GM23338 (cell line): ENCODE measurements around the gene RUNDC3A. TPM values are rescaled to one million over a fixed set of nuclear protein-coding genes. Genes with fewer than 3 reads are reported as not detected.

ENCODE experiments used
- ATAC-seq: fragments of 200-7000 bp; cut with Tn5 transposase; 3 replicates; pipeline ENCODE4 v1.9.1; 2020
- DNase-seq: peaks from one replicate; pipeline ENCODE4 v3.0.0-alpha.2; 2015; ENCODE audit warnings: low spot score
- H2AFZ ChIP-seq: fragments of 200-600 bp; sonication (generic); 2 replicates; pipeline ENCODE4 v1.8.0; 2016; ENCODE audit warnings: antibody characterized with exemption, mild to moderate bottlenecking, moderate library complexity
- H3F3A ChIP-seq: fragments of 200-600 bp; sonication (generic); replicated peaks from 2 replicates; pipeline ENCODE4 v1.8.0; 2017; ENCODE audit warnings: antibody characterized with exemption, mixed run types, low read depth
- H3K27ac ChIP-seq: fragments of 200-600 bp; sonication (generic); 2 replicates; pipeline ENCODE4 v1.6.1; 2016; ENCODE audit warnings: low read depth
- H3K27me3 ChIP-seq: fragments of 200-600 bp; sonication (generic); 2 replicates; pipeline ENCODE4 v1.8.0; 2016; ENCODE audit warnings: mild to moderate bottlenecking, mixed run types, moderate library complexity; ENCODE audit not compliant: insufficient read depth
- H3K36me3 ChIP-seq: fragments of 200-600 bp; sonication (generic); 2 replicates; pipeline ENCODE4 v1.8.0; 2016; ENCODE audit warnings: mild to moderate bottlenecking; ENCODE audit not compliant: insufficient read depth
- H3K4me1 ChIP-seq: fragments of 200-600 bp; sonication (generic); 2 replicates; pipeline ENCODE4 v1.8.0; 2016; ENCODE audit warnings: mild to moderate bottlenecking, moderate library complexity; ENCODE audit not compliant: insufficient read depth
- H3K4me2 ChIP-seq: fragments of 200-600 bp; sonication (generic); 2 replicates; pipeline ENCODE4 v1.7.1; 2017; ENCODE audit warnings: mixed run types
- H3K4me3 ChIP-seq: fragments of 200-600 bp; sonication (generic); 2 replicates; pipeline ENCODE4 v1.6.1; 2016; ENCODE audit warnings: mixed run types
- H3K79me2 ChIP-seq: fragments of 200-600 bp; sonication (generic); replicated peaks from 2 replicates; pipeline ENCODE4 v1.8.0; 2017; ENCODE audit warnings: mild to moderate bottlenecking; ENCODE audit not compliant: insufficient read depth
- H3K9me2 ChIP-seq: fragments of 200-600 bp; sonication (generic); 2 replicates; pipeline ENCODE4 v1.8.0; 2017; ENCODE audit not compliant: insufficient read depth
- H4K20me1 ChIP-seq: fragments of 200-600 bp; sonication (generic); replicated peaks from 2 replicates; pipeline ENCODE4 v1.8.0; 2017; ENCODE audit warnings: mild to moderate bottlenecking; ENCODE audit not compliant: insufficient read depth
- H3K27ac Mint-ChIP-seq: 2 replicates; pipeline ENCODE4 v1.8.0; 2020; ENCODE audit warnings: inconsistent platforms, mild to moderate bottlenecking, moderate library complexity, mixed read lengths
- H3K27me3 Mint-ChIP-seq: 3 replicates; pipeline ENCODE4 v1.8.0; 2022; ENCODE audit warnings: low read depth, mild to moderate bottlenecking, moderate library complexity, mixed read lengths, inconsistent platforms; ENCODE audit not compliant: insufficient read depth, poor library complexity
- H3K36me3 Mint-ChIP-seq: 3 replicates; pipeline ENCODE4 v1.8.0; 2021; ENCODE audit warnings: low read depth, mild to moderate bottlenecking, inconsistent platforms, moderate library complexity, mixed read lengths
- H3K4me1 Mint-ChIP-seq: 3 replicates; pipeline ENCODE4 v1.8.0; 2020; ENCODE audit warnings: mild to moderate bottlenecking, inconsistent platforms, mixed read lengths
- H3K4me3 Mint-ChIP-seq: 3 replicates; pipeline ENCODE4 v1.8.0; 2021; ENCODE audit warnings: moderate library complexity, mild to moderate bottlenecking, inconsistent platforms, mixed read lengths
- H3K9me3 Mint-ChIP-seq: 3 replicates; pipeline ENCODE4 v1.8.0; 2020; ENCODE audit warnings: moderate library complexity, mild to moderate bottlenecking, inconsistent platforms, mixed read lengths
- EZH2 ChIP-seq: fragments of 200-600 bp; sonication (generic); IDR thresholded peaks from one replicate; pipeline ENCODE4 v1.8.0; 2017; ENCODE audit warnings: antibody characterized with exemption, mild to moderate bottlenecking, low read depth; ENCODE audit not compliant: unreplicated experiment
- JUNB ChIP-seq: IDR thresholded peaks from one replicate; pipeline ENCODE4 v1.6.1; 2016; ENCODE audit warnings: antibody characterized with exemption; ENCODE audit not compliant: unreplicated experiment
- POLR2AphosphoS5 ChIP-seq: IDR thresholded peaks from 2 replicates; pipeline ENCODE4 v1.6.1; 2016; ENCODE audit warnings: antibody characterized with exemption, low read depth
- STAT1 ChIP-seq: IDR thresholded peaks from one replicate; pipeline ENCODE4 v1.6.1; 2016; ENCODE audit warnings: antibody characterized with exemption; ENCODE audit not compliant: unreplicated experiment
- polyA plus RNA-seq: library from polyadenylated mRNA; unstranded; fragments of >200 nt; fragmentation: Nextera tagmentation; extraction: Ambion mirVana; gene quantifications from 2 replicates; pipeline ENCODE4 v1.2.1, GENCODE V29; 2016
- total RNA-seq: library from RNA; depleted of rRNA; stranded (reverse); fragments of >200 nt; shearing (Covaris generic); gene quantifications from 2 replicates; pipeline ENCODE4 v1.2.3, GENCODE V29; 2014
- TF ChIP-seq, protein P1 (sequence below): IDR thresholded peaks from one replicate; pipeline ENCODE4 v1.6.1; 2018; ENCODE audit warnings: antibody characterized with exemption; ENCODE audit not compliant: unreplicated experiment
- TF ChIP-seq, protein P2 (sequence below): fragments of 250-450 bp; sonication (Bioruptor Pico); IDR thresholded peaks from 2 replicates; pipeline ENCODE4 v1.5.0; 2020; ENCODE audit warnings: mild to moderate bottlenecking, moderate library complexity
- TF ChIP-seq, protein P3 (sequence below), 2 experiments: fragments of 200-600 bp in 1 of 2; sonication (generic) in 1 of 2; conservative IDR thresholded peaks; 2 replicates each; pipeline versions ENCODE4 v1.5.1 to v1.6.1; 2016 to 2017; ENCODE audit warnings: antibody characterized with exemption in 2 of 2, low read depth in 2 of 2, mild to moderate bottlenecking in 2 of 2, moderate library complexity in 1 of 2
- TF ChIP-seq, protein P4 (sequence below): IDR thresholded peaks from 2 replicates; pipeline ENCODE4 v1.6.1; 2016; ENCODE audit warnings: antibody characterized with exemption

Gene RUNDC3A
- total and polyA plus RNA-seq, 2 experiments from 2014 or later, result 3.7 to 5.5 TPM

DNA sequence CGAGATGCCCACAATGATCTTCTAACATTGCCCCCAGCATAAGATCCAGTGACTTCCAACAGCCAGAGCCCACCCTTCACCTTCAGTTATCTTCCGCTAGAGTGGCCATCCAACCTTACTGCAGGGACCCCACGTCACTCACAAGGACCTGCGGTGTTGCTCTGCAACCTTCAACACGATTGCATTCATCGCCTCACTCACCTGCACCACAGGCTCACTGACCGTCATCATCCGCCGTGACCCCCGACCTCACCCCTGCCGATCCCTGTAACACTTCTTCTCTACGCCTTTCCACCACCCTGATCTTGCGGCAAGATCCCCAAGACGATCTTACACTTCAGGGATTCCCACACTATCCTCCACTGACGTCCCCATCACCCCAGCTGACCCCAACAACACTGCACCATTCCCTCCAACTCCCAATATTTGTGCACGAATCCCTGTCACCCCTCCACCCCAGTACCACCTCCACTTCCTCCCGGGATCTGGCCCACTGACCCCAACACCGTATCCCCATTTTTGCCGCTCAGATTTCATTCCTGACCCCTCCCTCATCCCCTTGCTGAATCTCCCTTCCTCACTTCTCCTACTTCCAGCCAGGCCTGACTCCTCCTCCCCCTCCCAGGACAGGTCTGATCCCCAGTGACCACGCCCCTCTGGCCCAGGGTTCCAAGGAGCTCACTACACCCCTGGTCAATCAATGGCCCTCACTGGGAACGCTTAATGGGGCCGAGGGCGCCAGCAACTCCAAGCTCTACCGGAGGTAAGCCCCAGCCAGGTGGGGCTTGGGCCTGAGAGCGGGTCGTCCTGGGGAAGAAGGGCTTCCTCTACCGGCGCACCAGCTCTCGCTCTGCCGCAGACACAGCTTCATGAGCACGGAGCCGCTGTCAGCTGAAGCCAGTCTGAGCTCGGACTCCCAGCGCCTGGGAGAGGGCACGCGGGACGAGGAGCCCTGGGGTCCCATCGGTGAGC is 7.6 kb downstream of the RUNDC3A start:
- Mint-ChIP-seq H3K4me1 (peaks cover 37% of the 10 kb centered on the region), H3K36me3 (peaks cover 18% of the 10 kb centered on the region), H3K4me3 (peak overlapping the region; percentile 72), H3K9me3 (no peaks in the 10 kb centered on the region), H3K27me3 (peaks cover 48% of the 10 kb centered on the region), H3K27ac (no peak overlapping the region; the same call in 1 of the 2 replicates)
- Histone ChIP-seq H3K36me3 (no peaks in the 10 kb centered on the region), H3K79me2 (no peaks in the 10 kb centered on the region), H4K20me1 (no peaks in the 10 kb centered on the region), H3F3A (0 out of 2 replicates have a peak, but pooled peaks cover 4% of the 10 kb centered on the region), H3K4me1 (peaks cover 6% of the 10 kb centered on the region; the same call in 1 of the 2 replicates), H3K27ac (no peak overlapping the region), H3K9me2 (no peaks in the 10 kb centered on the region), H3K4me2 (peak overlapping the region; percentile 97), H2AFZ (peak overlapping the region; percentile 90), H3K4me3 (peak overlapping the region; percentile 58), H3K27me3 (peaks cover 32% of the 10 kb centered on the region)
- ATAC-seq, result peak; percentile 87
- peak; percentile 98 for DNase-seq
- TF ChIP-seq POLR2AphosphoS5 (peak; percentile 68), JUNB (no peak), EZH2 (no peak), STAT1 (no peak)
- TF ChIP-seq, protein P1, sequence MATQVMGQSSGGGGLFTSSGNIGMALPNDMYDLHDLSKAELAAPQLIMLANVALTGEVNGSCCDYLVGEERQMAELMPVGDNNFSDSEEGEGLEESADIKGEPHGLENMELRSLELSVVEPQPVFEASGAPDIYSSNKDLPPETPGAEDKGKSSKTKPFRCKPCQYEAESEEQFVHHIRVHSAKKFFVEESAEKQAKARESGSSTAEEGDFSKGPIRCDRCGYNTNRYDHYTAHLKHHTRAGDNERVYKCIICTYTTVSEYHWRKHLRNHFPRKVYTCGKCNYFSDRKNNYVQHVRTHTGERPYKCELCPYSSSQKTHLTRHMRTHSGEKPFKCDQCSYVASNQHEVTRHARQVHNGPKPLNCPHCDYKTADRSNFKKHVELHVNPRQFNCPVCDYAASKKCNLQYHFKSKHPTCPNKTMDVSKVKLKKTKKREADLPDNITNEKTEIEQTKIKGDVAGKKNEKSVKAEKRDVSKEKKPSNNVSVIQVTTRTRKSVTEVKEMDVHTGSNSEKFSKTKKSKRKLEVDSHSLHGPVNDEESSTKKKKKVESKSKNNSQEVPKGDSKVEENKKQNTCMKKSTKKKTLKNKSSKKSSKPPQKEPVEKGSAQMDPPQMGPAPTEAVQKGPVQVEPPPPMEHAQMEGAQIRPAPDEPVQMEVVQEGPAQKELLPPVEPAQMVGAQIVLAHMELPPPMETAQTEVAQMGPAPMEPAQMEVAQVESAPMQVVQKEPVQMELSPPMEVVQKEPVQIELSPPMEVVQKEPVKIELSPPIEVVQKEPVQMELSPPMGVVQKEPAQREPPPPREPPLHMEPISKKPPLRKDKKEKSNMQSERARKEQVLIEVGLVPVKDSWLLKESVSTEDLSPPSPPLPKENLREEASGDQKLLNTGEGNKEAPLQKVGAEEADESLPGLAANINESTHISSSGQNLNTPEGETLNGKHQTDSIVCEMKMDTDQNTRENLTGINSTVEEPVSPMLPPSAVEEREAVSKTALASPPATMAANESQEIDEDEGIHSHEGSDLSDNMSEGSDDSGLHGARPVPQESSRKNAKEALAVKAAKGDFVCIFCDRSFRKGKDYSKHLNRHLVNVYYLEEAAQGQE, result peak; percentile 21
- TF ChIP-seq, protein P2, sequence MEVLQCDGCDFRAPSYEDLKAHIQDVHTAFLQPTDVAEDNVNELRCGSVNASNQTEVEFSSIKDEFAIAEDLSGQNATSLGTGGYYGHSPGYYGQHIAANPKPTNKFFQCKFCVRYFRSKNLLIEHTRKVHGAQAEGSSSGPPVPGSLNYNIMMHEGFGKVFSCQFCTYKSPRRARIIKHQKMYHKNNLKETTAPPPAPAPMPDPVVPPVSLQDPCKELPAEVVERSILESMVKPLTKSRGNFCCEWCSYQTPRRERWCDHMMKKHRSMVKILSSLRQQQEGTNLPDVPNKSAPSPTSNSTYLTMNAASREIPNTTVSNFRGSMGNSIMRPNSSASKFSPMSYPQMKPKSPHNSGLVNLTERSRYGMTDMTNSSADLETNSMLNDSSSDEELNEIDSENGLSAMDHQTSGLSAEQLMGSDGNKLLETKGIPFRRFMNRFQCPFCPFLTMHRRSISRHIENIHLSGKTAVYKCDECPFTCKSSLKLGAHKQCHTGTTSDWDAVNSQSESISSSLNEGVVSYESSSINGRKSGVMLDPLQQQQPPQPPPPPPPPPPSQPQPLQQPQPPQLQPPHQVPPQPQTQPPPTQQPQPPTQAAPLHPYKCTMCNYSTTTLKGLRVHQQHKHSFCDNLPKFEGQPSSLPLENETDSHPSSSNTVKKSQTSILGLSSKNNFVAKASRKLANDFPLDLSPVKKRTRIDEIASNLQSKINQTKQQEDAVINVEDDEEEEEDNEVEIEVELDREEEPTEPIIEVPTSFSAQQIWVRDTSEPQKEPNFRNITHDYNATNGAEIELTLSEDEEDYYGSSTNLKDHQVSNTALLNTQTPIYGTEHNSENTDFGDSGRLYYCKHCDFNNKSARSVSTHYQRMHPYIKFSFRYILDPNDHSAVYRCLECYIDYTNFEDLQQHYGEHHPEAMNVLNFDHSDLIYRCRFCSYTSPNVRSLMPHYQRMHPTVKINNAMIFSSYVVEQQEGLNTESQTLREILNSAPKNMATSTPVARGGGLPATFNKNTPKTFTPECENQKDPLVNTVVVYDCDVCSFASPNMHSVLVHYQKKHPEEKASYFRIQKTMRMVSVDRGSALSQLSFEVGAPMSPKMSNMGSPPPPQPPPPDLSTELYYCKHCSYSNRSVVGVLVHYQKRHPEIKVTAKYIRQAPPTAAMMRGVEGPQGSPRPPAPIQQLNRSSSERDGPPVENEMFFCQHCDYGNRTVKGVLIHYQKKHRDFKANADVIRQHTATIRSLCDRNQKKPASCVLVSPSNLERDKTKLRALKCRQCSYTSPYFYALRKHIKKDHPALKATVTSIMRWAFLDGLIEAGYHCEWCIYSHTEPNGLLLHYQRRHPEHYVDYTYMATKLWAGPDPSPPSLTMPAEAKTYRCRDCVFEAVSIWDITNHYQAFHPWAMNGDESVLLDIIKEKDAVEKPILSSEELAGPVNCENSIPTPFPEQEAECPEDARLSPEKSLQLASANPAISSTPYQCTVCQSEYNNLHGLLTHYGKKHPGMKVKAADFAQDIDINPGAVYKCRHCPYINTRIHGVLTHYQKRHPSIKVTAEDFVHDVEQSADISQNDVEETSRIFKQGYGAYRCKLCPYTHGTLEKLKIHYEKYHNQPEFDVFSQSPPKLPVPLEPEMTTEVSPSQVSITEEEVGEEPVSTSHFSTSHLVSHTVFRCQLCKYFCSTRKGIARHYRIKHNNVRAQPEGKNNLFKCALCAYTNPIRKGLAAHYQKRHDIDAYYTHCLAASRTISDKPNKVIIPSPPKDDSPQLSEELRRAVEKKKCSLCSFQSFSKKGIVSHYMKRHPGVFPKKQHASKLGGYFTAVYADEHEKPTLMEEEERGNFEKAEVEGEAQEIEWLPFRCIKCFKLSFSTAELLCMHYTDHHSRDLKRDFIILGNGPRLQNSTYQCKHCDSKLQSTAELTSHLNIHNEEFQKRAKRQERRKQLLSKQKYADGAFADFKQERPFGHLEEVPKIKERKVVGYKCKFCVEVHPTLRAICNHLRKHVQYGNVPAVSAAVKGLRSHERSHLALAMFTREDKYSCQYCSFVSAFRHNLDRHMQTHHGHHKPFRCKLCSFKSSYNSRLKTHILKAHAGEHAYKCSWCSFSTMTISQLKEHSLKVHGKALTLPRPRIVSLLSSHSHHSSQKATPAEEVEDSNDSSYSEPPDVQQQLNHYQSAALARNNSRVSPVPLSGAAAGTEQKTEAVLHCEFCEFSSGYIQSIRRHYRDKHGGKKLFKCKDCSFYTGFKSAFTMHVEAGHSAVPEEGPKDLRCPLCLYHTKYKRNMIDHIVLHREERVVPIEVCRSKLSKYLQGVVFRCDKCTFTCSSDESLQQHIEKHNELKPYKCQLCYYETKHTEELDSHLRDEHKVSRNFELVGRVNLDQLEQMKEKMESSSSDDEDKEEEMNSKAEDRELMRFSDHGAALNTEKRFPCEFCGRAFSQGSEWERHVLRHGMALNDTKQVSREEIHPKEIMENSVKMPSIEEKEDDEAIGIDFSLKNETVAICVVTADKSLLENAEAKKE (CRISPR knock-in tag), result no peak
- TF ChIP-seq, protein P3, sequence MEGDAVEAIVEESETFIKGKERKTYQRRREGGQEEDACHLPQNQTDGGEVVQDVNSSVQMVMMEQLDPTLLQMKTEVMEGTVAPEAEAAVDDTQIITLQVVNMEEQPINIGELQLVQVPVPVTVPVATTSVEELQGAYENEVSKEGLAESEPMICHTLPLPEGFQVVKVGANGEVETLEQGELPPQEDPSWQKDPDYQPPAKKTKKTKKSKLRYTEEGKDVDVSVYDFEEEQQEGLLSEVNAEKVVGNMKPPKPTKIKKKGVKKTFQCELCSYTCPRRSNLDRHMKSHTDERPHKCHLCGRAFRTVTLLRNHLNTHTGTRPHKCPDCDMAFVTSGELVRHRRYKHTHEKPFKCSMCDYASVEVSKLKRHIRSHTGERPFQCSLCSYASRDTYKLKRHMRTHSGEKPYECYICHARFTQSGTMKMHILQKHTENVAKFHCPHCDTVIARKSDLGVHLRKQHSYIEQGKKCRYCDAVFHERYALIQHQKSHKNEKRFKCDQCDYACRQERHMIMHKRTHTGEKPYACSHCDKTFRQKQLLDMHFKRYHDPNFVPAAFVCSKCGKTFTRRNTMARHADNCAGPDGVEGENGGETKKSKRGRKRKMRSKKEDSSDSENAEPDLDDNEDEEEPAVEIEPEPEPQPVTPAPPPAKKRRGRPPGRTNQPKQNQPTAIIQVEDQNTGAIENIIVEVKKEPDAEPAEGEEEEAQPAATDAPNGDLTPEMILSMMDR (conservative IDR thresholded peaks at IDR 0.05; ENCODE audit: low read depth in 2 of 2), result no peak
- TF ChIP-seq, protein P4, sequence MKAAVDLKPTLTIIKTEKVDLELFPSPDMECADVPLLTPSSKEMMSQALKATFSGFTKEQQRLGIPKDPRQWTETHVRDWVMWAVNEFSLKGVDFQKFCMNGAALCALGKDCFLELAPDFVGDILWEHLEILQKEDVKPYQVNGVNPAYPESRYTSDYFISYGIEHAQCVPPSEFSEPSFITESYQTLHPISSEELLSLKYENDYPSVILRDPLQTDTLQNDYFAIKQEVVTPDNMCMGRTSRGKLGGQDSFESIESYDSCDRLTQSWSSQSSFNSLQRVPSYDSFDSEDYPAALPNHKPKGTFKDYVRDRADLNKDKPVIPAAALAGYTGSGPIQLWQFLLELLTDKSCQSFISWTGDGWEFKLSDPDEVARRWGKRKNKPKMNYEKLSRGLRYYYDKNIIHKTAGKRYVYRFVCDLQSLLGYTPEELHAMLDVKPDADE, result no peak
